ENCODE results near the gene VPS13D. TPM values are rescaled to one million over a fixed set of nuclear protein-coding genes. Genes with fewer than 3 reads are reported as not detected.
"Not testable (repeated sequence)": the region's sequence is repeated elsewhere in the genome, so short reads cannot be mapped to it uniquely, and the experiment has no call there.

The VPS13D gene
- total RNA-seq, 4 donors from 2014 or later: 88.3 to 123 (median 113) TPM

GRCh38 chr1:12452262-12452661, 222.4 kb downstream of the VPS13D start:
- TF ChIP-seq CTCF (IDR thresholded peaks at IDR 0.05) (no peak), POLR2A (IDR thresholded peaks at IDR 0.05) (no peak)
- H3K4me3 ChIP-seq: no peak overlapping the region
- no peaks in the 10 kb centered on the region for H3K27me3 ChIP-seq
- H3K27ac ChIP-seq: peak overlapping the region in 1 of 4 donors; percentile 14
- no peaks in the 10 kb centered on the region for H3K9me3 ChIP-seq
- H3K4me1 ChIP-seq: peaks cover 0 to 39% (median 11%) of the 10 kb centered on the region in 4 donors
- H3K36me3 ChIP-seq: peaks cover 0 to 9% (median 0%) of the 10 kb centered on the region in 3 donors
- no peak for DNase-seq

- no peak for TF ChIP-seq CTCF (IDR thresholded peaks at IDR 0.05)
- no peak for TF ChIP-seq POLR2A (IDR thresholded peaks at IDR 0.05)
- DNase-seq: no peak
- H3K4me1 ChIP-seq: peaks cover 0 to 33% (median 11%) of the 10 kb centered on the region in 4 donors
These were observed 223.8 kb downstream of the VPS13D start for GRCh38 chr1:12453400-12454343.

DNA sequence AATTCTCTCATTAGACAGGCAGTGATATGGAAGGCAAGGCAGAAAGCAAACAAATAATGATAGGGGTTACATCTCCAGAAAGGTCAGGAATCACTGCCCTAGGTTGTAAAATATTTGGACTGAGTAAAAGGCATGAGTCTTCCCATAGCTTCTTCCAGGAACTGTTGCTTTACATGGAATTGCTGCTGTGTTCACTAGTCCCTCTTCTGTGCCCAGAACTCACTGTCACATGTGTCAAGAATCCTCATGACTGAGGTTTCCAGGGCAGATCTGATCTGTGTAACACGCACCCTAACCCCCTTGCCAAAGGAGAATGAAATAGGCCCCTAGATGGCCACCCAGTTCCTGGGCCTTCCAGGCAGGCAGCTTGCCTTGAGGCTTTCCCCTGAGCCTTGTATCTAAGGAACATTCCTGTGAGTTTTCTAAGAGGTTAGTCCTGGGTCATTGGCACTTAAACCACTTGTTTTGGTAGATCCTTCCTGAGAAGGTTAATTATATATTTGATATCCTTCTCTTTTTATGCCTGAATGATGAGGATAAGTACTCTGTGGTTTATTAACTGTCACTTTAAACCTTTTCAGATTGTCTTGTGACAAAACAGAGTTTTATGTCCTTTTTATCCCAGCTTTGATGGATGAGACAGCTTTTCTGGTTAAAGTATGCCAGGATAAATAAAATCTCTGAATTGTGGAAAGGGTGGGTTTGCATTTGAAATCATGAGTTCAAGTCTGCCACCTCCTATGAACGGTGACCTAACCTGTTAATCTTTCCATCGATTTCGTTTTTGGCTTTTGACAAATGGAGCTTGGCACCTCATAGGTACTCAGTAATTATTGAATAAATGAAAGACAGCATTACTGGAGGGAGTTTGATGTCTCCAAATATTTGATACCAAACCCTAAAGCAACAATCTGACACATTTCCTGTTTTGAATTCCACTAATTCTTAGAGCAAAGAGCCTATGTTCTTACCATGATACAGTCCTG, 224.9 kb downstream of the VPS13D start:
- no peak for DNase-seq
- H3K36me3 ChIP-seq: peaks cover 0 to 9% (median 0%) of the 10 kb centered on the region in 3 donors
- H3K27ac ChIP-seq: peak overlapping the region in 2 of 4 donors; percentile 10 to 52
- H3K4me3 ChIP-seq: no peak overlapping the region
- H3K27me3 ChIP-seq: no peaks in the 10 kb centered on the region
- peaks cover 0 to 30% (median 7%) of the 10 kb centered on the region in 4 donors for H3K4me1 ChIP-seq
- TF ChIP-seq POLR2A (IDR thresholded peaks at IDR 0.05) (no peak), CTCF (IDR thresholded peaks at IDR 0.05) (no peak)
- H3K9me3 ChIP-seq: no peaks in the 10 kb centered on the region

More at GRCh38 chr1:12453400-12454343, 223.8 kb downstream of the VPS13D start:
- Histone ChIP-seq H3K4me3 (no peak overlapping the region), H3K36me3 (peaks cover 0 to 9% (median 0%) of the 10 kb centered on the region in 3 donors), H3K27me3 (no peaks in the 10 kb centered on the region), H3K9me3 (no peaks in the 10 kb centered on the region), H3K27ac (peak overlapping the region in 2 of 4 donors; percentile 10 to 52)

DNA sequence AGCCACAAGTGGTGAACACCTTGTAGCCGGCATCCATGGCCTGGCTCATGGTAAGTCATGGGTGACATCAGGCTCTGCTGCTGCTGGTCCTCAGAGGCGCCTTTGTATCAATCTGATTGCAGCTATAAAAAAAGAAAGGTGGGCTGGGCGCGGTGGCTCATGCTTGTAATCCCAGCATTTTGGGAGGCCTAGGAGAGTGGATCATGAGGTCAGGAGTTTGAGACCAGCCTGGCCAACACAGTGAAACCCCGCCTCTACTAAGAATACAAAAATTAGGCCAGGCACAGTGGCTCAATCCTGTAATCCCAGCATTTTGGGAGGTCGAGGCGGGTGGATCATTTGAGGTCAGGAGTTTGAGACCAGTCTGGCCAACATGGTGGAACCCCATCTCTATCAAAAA, 226.3 kb downstream of the VPS13D start:
- peaks cover 0 to 28% (median 3%) of the 10 kb centered on the region in 4 donors for H3K4me1 ChIP-seq
- H3K27ac ChIP-seq, DNase-seq, H3K4me3 ChIP-seq, H3K27me3 ChIP-seq, H3K9me3 ChIP-seq: not testable (repeated sequence)
- H3K36me3 ChIP-seq: peaks cover 0 to 13% (median 0%) of the 10 kb centered on the region in 3 donors

GRCh38 chr1:12456979-12457378, 227.1 kb downstream of the VPS13D start:
- no peak for DNase-seq
- H3K36me3 ChIP-seq: peaks cover 0 to 10% (median 0%) of the 10 kb centered on the region in 3 donors
- H3K4me1 ChIP-seq: peaks cover 0 to 29% (median 5%) of the 10 kb centered on the region in 4 donors
- peak overlapping the region in 2 of 4 donors; percentile 1 to 23 for H3K27ac ChIP-seq
- no peak for TF ChIP-seq POLR2A (IDR thresholded peaks at IDR 0.05)
- no peak for TF ChIP-seq CTCF (IDR thresholded peaks at IDR 0.05)
- H3K9me3 ChIP-seq: no peaks in the 10 kb centered on the region
- no peaks in the 10 kb centered on the region for H3K27me3 ChIP-seq
- no peak overlapping the region for H3K4me3 ChIP-seq

Measured in Peyer's patch (tissue), 4 donors.